HCEC 1CT (cell line): ENCODE data around the gene B3GLCT.

ENCODE experiments used
- DNase-seq: peaks from one replicate; pipeline ENCODE4 v3.0.0-alpha.2; 2017

The B3GLCT gene

DNA sequence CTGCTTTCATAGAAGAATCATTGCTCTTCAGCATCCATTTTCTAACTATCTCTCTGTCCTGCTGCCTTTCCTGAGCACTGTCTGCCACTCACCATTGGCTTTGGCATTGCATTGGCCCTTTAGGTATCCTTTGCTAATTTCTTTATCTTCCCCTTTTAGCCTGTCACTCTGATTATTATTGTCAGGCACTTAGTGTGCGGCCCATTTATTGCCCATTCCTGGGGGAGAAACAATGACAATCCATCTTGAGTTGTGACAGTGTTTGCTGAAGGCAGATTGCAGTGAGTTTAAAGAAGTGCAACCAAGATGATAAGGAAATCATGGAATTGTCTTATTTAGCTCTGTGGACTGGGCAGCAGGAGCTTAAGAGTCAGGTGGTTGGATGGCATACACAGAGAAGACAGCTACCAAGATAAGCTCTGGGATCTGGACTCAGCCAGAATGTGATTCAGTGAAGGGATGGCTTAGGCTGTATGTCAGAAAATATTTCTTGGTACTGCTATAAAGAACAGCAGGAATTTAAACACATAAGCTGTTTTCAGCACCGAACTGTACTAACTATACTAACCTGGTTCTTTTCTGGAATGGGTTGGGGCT is 25.3 kb downstream of the B3GLCT start:
- no peak for DNase-seq

DNA sequence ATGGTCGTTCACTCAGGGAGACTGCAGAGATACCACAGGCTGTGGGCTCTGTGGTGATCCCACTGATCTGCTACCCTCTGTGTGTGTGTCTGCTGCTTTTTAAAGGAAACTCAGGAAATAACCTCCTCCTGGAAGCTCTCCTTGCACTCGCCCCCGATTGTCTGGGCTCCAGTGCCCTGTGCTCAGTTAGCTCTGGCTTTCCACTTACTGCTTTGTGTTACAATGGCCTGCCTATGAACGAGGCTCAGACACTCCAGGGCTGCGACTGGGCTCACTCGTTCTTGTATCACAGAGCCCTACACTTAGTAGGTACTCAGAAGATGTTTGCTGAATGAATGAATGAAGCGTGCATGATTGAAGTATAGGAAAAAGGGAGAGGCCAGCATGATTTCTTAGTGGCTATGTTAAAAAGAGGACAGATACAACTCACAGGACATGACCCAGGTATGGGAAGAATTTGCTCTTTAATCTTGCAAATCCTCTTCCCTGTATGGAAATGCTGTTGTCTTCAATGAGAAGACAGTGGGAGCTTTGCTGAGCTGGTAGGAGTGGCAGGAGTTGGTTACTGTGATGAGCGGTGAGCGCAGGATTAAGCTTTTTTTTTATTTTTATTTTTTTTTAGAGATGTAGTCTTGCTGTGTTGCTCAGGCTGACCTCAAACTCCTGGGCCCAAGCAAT is 26.4 kb downstream of the B3GLCT start:
- no peak for DNase-seq

GRCh38 chr13:31227063-31227462 is 27.3 kb downstream of the B3GLCT start:
- DNase-seq: peak; percentile 27

- no peak for DNase-seq
Observed at GRCh38 chr13:31227870-31228269, 28.1 kb downstream of the B3GLCT start.

DNA sequence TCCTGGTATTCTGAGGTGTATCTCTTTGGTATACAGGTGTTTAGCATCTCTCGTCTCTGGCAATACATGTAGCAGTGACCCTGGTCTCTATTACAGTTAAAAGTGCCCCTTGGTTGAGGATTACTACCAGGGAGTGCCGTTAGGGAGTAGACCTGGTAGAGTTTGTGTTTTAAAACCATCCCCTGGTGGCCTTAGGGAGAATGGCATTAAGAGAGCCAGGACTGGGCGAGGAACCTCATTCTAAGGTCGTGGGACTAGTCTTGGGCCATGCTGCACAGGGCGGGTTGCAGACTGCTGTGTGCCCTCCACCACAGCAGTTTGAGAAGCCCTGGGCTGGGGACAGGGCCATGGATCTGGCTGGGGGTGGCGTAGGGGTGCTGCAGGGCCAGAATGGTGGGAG is 35.0 kb downstream of the B3GLCT start:
- peak; percentile 2 for DNase-seq

DNA sequence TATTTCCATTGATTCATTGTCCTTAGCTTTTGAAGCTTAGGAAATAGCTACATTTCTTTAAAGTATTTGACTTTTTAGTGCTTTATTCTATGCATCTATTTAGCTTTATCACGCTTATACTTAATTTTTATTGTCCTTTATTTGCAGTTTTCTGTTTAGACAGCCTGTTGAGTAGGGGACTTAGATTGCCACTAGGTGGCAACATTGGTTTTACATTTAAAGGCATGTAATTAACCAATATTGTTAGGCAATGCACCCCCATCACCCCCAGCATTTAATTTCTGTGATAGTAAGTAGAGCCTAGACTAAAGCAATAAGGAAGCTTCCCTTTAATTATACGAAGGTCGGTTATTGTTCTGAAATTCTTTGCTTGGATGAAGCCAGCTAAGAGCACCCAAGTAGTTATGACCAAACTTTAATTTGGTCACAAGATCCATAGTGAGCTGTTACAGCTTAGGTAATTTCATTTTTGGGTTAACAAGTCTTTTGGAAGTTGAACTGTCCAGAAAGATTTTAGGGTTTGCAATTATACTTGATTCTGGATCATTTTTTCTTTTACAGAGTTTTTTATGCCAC is 36.5 kb downstream of the B3GLCT start:
- DNase-seq: peak; percentile 55

- DNase-seq: peak; percentile 11
Observed at GRCh38 chr13:31240921-31241320, 41.1 kb downstream of the B3GLCT start.

DNA sequence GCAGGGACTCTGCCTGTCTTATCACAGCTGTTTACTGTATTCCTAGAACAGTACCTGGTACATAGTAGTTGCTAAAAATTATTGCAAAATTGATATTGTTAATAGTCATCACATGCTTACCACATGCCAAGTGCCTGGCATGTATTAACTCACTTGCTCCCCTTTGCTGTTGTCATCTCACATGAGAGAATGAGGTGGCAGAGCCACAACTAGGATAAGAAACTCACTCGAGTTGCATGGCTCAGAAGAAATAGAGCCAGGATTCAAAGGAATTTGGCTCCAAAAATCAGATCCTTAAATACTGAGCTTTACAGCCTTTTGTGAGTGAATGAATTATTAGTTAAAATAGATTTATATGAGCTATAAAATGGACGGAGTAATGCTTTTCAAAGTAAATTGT is 42.6 kb downstream of the B3GLCT start:
- no peak for DNase-seq

- peak; percentile 8 for DNase-seq
Observed at GRCh38 chr13:31242916-31243315, 43.1 kb downstream of the B3GLCT start.

DNA sequence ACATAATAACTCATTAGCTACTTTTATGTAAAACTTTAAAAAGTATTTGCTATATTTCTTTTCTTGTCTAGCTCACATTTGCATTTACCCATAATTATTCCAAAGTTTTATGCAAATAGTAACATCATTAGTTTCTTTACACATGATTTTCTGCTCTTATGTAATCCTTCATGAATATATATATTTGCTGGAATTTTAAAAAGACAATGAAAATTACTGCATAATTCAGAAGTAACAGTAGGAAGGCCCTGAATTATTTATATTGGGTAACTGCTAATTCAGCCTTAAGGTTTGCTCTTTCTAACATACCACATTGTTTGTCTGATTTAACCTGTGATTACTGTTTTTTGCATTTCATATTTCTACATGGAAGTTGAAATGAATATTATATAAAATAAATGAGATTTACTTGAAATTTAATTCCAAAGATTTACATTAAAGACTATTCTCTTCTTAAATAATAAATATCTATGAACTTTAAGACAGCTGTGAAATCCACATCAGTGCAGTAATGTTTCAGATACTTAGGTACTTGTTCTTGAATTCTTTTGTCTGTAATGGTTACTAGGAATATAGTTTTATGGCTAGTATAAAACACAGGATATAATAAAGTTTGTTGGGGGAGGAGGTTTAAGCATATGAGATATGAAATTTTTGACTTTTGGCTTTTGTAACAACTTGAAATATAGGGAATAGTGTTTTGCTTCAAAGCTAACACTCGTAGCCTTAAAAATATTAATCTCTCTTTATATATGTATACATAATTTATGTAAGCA is 46.0 kb downstream of the B3GLCT start:
- DNase-seq: no peak

- DNase-seq: no peak
Observed at GRCh38 chr13:31246918-31247317, 47.1 kb downstream of the B3GLCT start.

GRCh38 chr13:31248361-31248760 is 48.6 kb downstream of the B3GLCT start:
- no peak for DNase-seq

DNA sequence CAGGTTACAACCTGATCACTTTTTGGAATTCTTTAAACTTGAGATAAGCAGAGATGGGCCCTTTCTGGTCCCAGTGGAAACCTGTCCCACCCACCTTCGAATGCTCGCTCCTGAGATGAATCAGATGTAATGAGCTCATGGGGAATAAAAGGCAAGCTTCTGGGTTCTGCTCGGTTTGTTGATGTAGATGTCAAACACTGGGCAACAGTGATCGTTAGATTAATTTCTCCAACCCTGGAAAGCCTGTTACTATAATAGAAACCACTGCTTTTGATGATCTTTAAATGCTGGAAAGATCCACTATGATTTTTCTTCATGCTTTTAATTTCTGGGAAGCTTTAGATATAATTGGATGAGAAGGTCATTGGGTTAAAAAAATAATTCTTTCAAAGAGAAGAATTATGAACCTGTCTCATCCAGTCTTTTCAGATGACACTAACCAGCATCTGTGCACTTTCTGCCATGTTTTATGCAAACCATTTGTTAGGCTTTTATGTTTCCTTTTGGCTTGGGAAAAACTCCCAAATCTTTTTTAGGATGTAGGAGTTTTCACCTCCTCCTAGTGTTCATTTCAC is 49.3 kb downstream of the B3GLCT start:
- DNase-seq: no peak

DNA sequence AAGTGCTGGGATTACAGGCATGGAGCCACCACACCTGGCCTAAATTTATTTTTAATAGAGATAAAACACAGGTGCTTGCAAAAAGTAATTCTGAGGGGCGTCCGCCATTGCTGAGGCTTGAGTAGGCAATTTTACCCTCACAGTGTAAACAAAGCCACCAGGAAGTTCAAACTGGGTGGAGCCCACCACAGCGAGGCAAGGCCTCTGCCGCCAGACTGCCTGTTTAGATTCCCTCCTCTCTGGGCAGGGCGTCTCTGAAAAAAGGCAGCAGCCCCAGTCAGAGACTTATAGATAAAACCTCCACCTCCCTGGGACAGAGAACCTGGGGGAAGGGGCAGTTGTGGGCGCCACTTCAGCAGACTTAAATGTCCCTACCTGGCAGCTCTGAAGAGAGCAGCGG is 50.7 kb downstream of the B3GLCT start:
- no peak for DNase-seq

GRCh38 chr13:31261241-31261640 is 61.5 kb downstream of the B3GLCT start:
- DNase-seq: no peak

- no peak for DNase-seq
Observed at GRCh38 chr13:31263346-31263745, 63.6 kb downstream of the B3GLCT start.

- no peak for DNase-seq
Observed at GRCh38 chr13:31264151-31264550, 64.4 kb downstream of the B3GLCT start.

- DNase-seq: no peak
Observed at GRCh38 chr13:31267126-31267784, 67.5 kb downstream of the B3GLCT start.

DNA sequence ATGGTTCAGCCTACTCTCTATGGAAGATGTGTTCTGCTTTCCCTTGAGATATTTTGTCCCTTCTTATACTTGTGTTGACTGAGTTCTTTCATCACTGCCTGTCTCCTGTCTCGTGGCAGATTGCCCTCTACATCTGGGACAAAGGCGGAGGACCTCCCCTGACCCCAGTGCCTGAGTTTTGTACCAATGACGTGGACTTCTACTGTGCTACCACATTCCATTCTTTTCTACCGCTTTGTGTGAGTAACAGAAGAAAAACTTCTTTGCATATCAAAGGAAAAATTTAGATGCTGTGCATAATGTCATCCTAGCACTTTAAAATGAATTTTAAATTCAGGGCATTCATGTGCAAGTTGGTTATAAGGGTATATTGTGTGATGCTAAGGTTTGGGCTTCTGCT is 74.6 kb downstream of the B3GLCT start:
- DNase-seq: no peak

GRCh38 chr13:31276421-31276820 is 76.6 kb downstream of the B3GLCT start:
- DNase-seq: no peak

GRCh38 chr13:31278869-31279268 is 79.1 kb downstream of the B3GLCT start:
- no peak for DNase-seq

GRCh38 chr13:31282741-31283455 is 83.1 kb downstream of the B3GLCT start:
- DNase-seq: no peak
